K562 (cell line): ENCODE results near the gene AP3B1. TPM values are rescaled to one million over a fixed set of nuclear protein-coding genes. Genes with fewer than 3 reads are reported as not detected.

Experiments
- ATAC-seq: fragments of 200-7000 bp; cut with Tn5 transposase; 3 replicates; pipeline ENCODE4 v1.9.1; 2020; ENCODE audit warnings: moderate library complexity
- BruUV-seq: library from RNA; stranded (reverse); fragments of 400-500 nt; replicated peaks from 2 replicates; lab custom pipeline; 2021; lab: Mats Ljungman, UMichigan
- CTCF ChIA-PET: fragments of 300-600 bp; formaldehyde crosslinking; extraction: SDS; loops from one replicate; lab custom pipeline; 2021; ENCODE audit warnings: low intra/inter-chr PET ratio; lab: Yijun Ruan, JAX
- POLR2A ChIA-PET: fragments of 300-600, 350-650 bp; sonication (Branson Sonifier 250); formaldehyde crosslinking; extraction: SDS; loops from one replicate; lab custom pipeline; 2021; ENCODE audit warnings: antibody characterized with exemption, inconsistent platforms; lab: Yijun Ruan, JAX
- DNase-seq, 4 experiments: peaks; one replicate each; pipeline versions ENCODE4 v3.0.0 to v3.0.0-alpha.2; 2011 to 2018; ENCODE audit warnings: low spot score in 3 of 4, mixed read lengths in 3 of 4; ENCODE audit errors: extremely low read depth in 1 of 4
- FAIRE-seq: peaks from 2 replicates; lab custom pipeline; 2011; peaks lifted over from hg19 to GRCh38; lab: Jason Lieb, UNC
- H2AFZ ChIP-seq: 2 replicates; pipeline ENCODE4 v1.6.0; 2011; ENCODE audit warnings: low read depth, low read length, control low read depth, inconsistent platforms
- H3K27ac ChIP-seq: fragments of 200-600 bp; 3 replicates; pipeline ENCODE4 v1.8.0; 2011; ENCODE audit warnings: low read depth, mild to moderate bottlenecking, control low read depth, inconsistent platforms, low read length, moderate library complexity, mixed read lengths; ENCODE audit errors: extremely low read depth
- H3K27me3 ChIP-seq, 2 experiments: fragments of 300-600 bp in 1 of 2; 2 replicates in 1 of 2; 3 replicates in 1 of 2; pipeline versions ENCODE4 v1.6.0 to v1.8.0; 2011; ENCODE audit warnings: inconsistent platforms in 2 of 2, low read length in 2 of 2, mild to moderate bottlenecking in 1 of 2, mixed read lengths in 1 of 2, moderate library complexity in 1 of 2; ENCODE audit not compliant: control insufficient read depth in 2 of 2, insufficient read depth in 2 of 2
- H3K36me3 ChIP-seq: fragments of 300-600 bp; 3 replicates; pipeline ENCODE4 v1.8.0; 2011; ENCODE audit warnings: mild to moderate bottlenecking, low read length, inconsistent platforms; ENCODE audit not compliant: control insufficient read depth, insufficient read depth
- H3K4me1 ChIP-seq, 2 experiments: fragments of 200-600 bp in 1 of 2; replicated peaks in 1 of 2; 2 replicates in 1 of 2; 3 replicates in 1 of 2; pipeline versions ENCODE4 v1.5.1 to v1.8.0; 2011; ENCODE audit warnings: inconsistent platforms in 2 of 2, low read length in 2 of 2, mild to moderate bottlenecking in 1 of 2, mixed read lengths in 1 of 2, moderate library complexity in 1 of 2; ENCODE audit not compliant: control insufficient read depth in 2 of 2, insufficient read depth in 2 of 2
- H3K4me2 ChIP-seq: 2 replicates; pipeline ENCODE4 v1.6.1; 2011; ENCODE audit warnings: low read length, control low read depth, inconsistent platforms, mixed read lengths; ENCODE audit not compliant: insufficient read depth
- H3K4me3 ChIP-seq: fragments of 200-600 bp; sonication (generic), shearing (Covaris generic); 2 replicates; pipeline ENCODE4 v1.5.1; 2016; ENCODE audit warnings: control low read depth, inconsistent platforms
- H3K79me2 ChIP-seq: fragments of 200-600 bp; 3 replicates; pipeline ENCODE4 v1.8.0; 2011; ENCODE audit warnings: low read length, inconsistent platforms; ENCODE audit not compliant: control insufficient read depth, insufficient read depth
- H3K9ac ChIP-seq, 2 experiments: 2 replicates each; pipeline versions ENCODE4 v1.6.0 to v1.6.1; 2011; ENCODE audit warnings: low read depth in 2 of 2, low read length in 2 of 2, control low read depth in 1 of 2, inconsistent platforms in 1 of 2, mild to moderate bottlenecking in 1 of 2, mixed read lengths in 1 of 2; ENCODE audit not compliant: insufficient read depth in 1 of 2
- H3K9me1 ChIP-seq: one replicate; pipeline ENCODE4 v1.6.0; 2011; ENCODE audit warnings: inconsistent platforms, mild to moderate bottlenecking, low read length, moderate library complexity; ENCODE audit not compliant: control insufficient read depth, insufficient read depth
- H3K9me3 ChIP-seq: replicated peaks from 2 replicates; pipeline ENCODE4 v1.5.1; 2011; ENCODE audit warnings: low read depth, low read length, inconsistent platforms; ENCODE audit not compliant: control insufficient read depth, insufficient read depth
- H4K20me1 ChIP-seq: replicated peaks from 2 replicates; pipeline ENCODE4 v1.6.1; 2011; ENCODE audit warnings: low read length, inconsistent platforms, mixed read lengths; ENCODE audit not compliant: control insufficient read depth, insufficient read depth
- CC2D1A ChIP-seq: fragments of 450-650 bp; IDR thresholded peaks from 2 replicates; pipeline ENCODE4 v1.6.1; 2017; ENCODE audit warnings: mild to moderate bottlenecking
- CEBPG ChIP-seq, 3 experiments: fragments of 200-800 bp in 1 of 3; sonication (Bioruptor generic) in 1 of 3; sonication (generic) in 1 of 3; formaldehyde crosslinking in 1 of 3; IDR thresholded peaks in 2 of 3; conservative IDR thresholded peaks in 1 of 3; 2 replicates each; pipeline versions ENCODE4 v1.6.1 to v1.8.0; 2016 to 2022; ENCODE audit warnings: missing compliant biosample characterization in 2 of 3, missing genetic modification characterization in 2 of 3, mild to moderate bottlenecking in 1 of 3, missing genetic modification reagents in 1 of 3
- CREBBP ChIP-seq: IDR thresholded peaks from one replicate; pipeline ENCODE4 v1.6.1; 2012; ENCODE audit warnings: low read depth, mild to moderate bottlenecking, control low read depth, inconsistent platforms, low read length
- DPF2 ChIP-seq: fragments of 450-650 bp; IDR thresholded peaks from 2 replicates; pipeline ENCODE4 v1.6.1; 2016
- FOSL1 ChIP-seq: fragments of 200-800 bp; sonication (Bioruptor generic); conservative IDR thresholded peaks from 2 replicates; pipeline ENCODE4 v1.6.1; 2016; ENCODE audit warnings: missing genetic modification characterization, missing compliant biosample characterization
- FOXK2 ChIP-seq, 2 experiments: fragments of 450-650 bp; IDR thresholded peaks in 1 of 2; conservative IDR thresholded peaks in 1 of 2; 2 replicates each; pipeline ENCODE4 v1.6.1; 2016; ENCODE audit warnings: low read depth in 2 of 2, mild to moderate bottlenecking in 1 of 2
- MEF2A ChIP-seq: IDR thresholded peaks from 2 replicates; pipeline ENCODE4 v1.6.1; 2011; ENCODE audit warnings: low read depth, mild to moderate bottlenecking, low read length, moderate library complexity; ENCODE audit not compliant: control insufficient read depth
- MEIS2 ChIP-seq: fragments of 450-650 bp; IDR thresholded peaks from 2 replicates; pipeline ENCODE4 v1.6.1; 2014; ENCODE audit warnings: mild to moderate bottlenecking; ENCODE audit not compliant: partially characterized antibody
- MYBL2 ChIP-seq, 2 experiments: fragments of 450-650 bp in 1 of 2; sonication (generic) in 1 of 2; formaldehyde crosslinking in 1 of 2; IDR thresholded peaks; 2 replicates each; pipeline versions ENCODE4 v1.6.1 to v1.8.1; 2017 to 2022; ENCODE audit warnings: borderline replicate concordance in 1 of 2, inconsistent platforms in 1 of 2, low read depth in 1 of 2, mild to moderate bottlenecking in 1 of 2, missing genetic modification reagents in 1 of 2, moderate library complexity in 1 of 2
- NCOR1 ChIP-seq: fragments of 450-650 bp; IDR thresholded peaks from 2 replicates; pipeline ENCODE4 v1.6.1; 2016; ENCODE audit warnings: mild to moderate bottlenecking, moderate library complexity
- SIRT6 ChIP-seq: IDR thresholded peaks from one replicate; pipeline ENCODE4 v1.6.1; 2012; ENCODE audit warnings: low read depth, mild to moderate bottlenecking, control low read depth, inconsistent platforms, low read length, moderate library complexity
- SMARCA4 ChIP-seq: fragments of 450-650 bp; IDR thresholded peaks from 2 replicates; pipeline ENCODE4 v1.6.1; 2016
- SMARCE1 ChIP-seq: fragments of 450-650 bp; IDR thresholded peaks from 2 replicates; pipeline ENCODE4 v1.7.1; 2016; ENCODE audit warnings: mild to moderate bottlenecking
- TCF7L2 ChIP-seq: fragments of 150-350 bp; IDR thresholded peaks from 2 replicates; pipeline ENCODE4 v1.6.1; 2016; ENCODE audit warnings: low read depth, mild to moderate bottlenecking, low read length, moderate library complexity
- XRCC3 ChIP-seq: fragments of 450-650 bp; IDR thresholded peaks from 2 replicates; pipeline ENCODE4 v1.6.1; 2017; ENCODE audit warnings: mild to moderate bottlenecking, moderate library complexity
- ZNF511 ChIP-seq: sonication (generic); formaldehyde crosslinking; IDR thresholded peaks from 2 replicates; pipeline ENCODE4 v1.8.0; 2022; ENCODE audit warnings: mild to moderate bottlenecking, missing genetic modification reagents
- WGBS: fragments of 100-300 bp; shearing (Covaris generic); methylation state at CpG from one replicate; pipeline ENCODE4 v1.1.6; 2016; ENCODE audit warnings: low coverage, mixed read lengths; ENCODE audit not compliant: insufficient coverage; ENCODE audit errors: missing lambda C conversion rate; 5-methylcytosine and 5-hydroxymethylcytosine counted together
- in situ Hi-C: fragments of 300-500 bp; cut with MboI; formaldehyde crosslinking; loops from 4 replicates; pipeline ENCODE4 v1.15.0; 2018; ENCODE audit warnings: inconsistent platforms, mixed read lengths
- intact Hi-C: fragments of 100-400 bp; cut with micrococcal nuclease; formaldehyde crosslinking; loops from 2 replicates; pipeline ENCODE4 v1.14.2; 2022
- polyA plus RNA-seq, 8 experiments: library from polyadenylated mRNA; depleted of rRNA in 4 of 8; stranded (reverse) in 5 of 8; unstranded in 3 of 8; fragments of >200 nt; fragmentation: Nextera tagmentation in 2 of 8; fragmentation: Illumina TruSeq in 1 of 8; extraction: Ambion mirVana in 2 of 8; extraction: Trizol in 1 of 8; gene quantifications; 2 replicates each; pipeline versions ENCODE4 v1.2.1 to v1.2.3, GENCODE V29; 2011 to 2014; ENCODE audit warnings: inconsistent platforms in 1 of 8, missing spikeins in 1 of 8
- total RNA-seq, 7 experiments: library from RNA; depleted of rRNA in 6 of 7; stranded (reverse); fragments of >200 nt in 6 of 7; fragmentation: Illumina TruSeq in 2 of 7; extraction: Trizol in 2 of 7; gene quantifications; 2 replicates each; pipeline versions ENCODE4 v1.2.1 to v1.2.3, GENCODE V29; 2011 to 2021; ENCODE audit warnings: low replicate concordance in 1 of 7
- TF ChIP-seq, protein P1 (sequence below), 2 experiments: fragments of 450-650 bp in 1 of 2; sonication (generic) in 1 of 2; formaldehyde crosslinking in 1 of 2; IDR thresholded peaks in 1 of 2; conservative IDR thresholded peaks in 1 of 2; 2 replicates each; pipeline versions ENCODE4 v1.6.1 to v1.8.1; 2016 to 2023; ENCODE audit warnings: mild to moderate bottlenecking in 2 of 2, moderate library complexity in 2 of 2, inconsistent platforms in 1 of 2, missing genetic modification reagents in 1 of 2
- TF ChIP-seq, protein P2 (sequence below), 3 experiments: IDR thresholded peaks in 2 of 3; conservative IDR thresholded peaks in 1 of 3; 2 replicates each; pipeline ENCODE4 v1.5.1; 2011 to 2012; ENCODE audit warnings: low read length in 3 of 3, mild to moderate bottlenecking in 3 of 3, control low read depth in 2 of 3, improper control_type of control experiment in 1 of 3, inconsistent platforms in 1 of 3, low read depth in 1 of 3, mixed read lengths in 1 of 3, moderate library complexity in 1 of 3; ENCODE audit not compliant: insufficient read depth in 2 of 3

Gene AP3B1
- total and polyA plus RNA-seq, 9 of the 15 experiments (the other 6 are each of a cell fraction or from before 2014, with no cell fraction given), result 21.1 to 61.8 (median 42.2) TPM

GRCh38 chr5:78221964-78222451 is 72.5 kb downstream of the AP3B1 start:
- Histone ChIP-seq H3K79me2 (no peaks in the 10 kb centered on the region), H3K36me3 (peaks cover 9% of the 10 kb centered on the region; the same call in 1 of the 3 replicates), H3K4me3 (no peak overlapping the region), H3K4me1 (peaks cover 3 to 8% of the 10 kb centered on the region in 2 experiments; a peak in 3 of 5 replicates), H3K27me3 (no peaks in the 10 kb centered on the region), H2AFZ (no peak overlapping the region), H4K20me1 (no peaks in the 10 kb centered on the region), H3K27ac (peak overlapping the region; percentile 48; the same call in 1 of the 3 replicates), H3K9me3 (0 out of 2 replicates have a peak, but pooled peaks cover 2% of the 10 kb centered on the region), H3K9me1 (no peaks in the 10 kb centered on the region), H3K4me2 (no peak overlapping the region), H3K9ac (no peak overlapping the region)
- DNase-seq (peak in 2 of 4 experiments; percentile 25 to 47), FAIRE-seq (peak; percentile 84), ATAC-seq (peak; percentile 82)
- 23% methylated on average over 2 of the region's 2 CpGs for WGBS
- BruUV-seq, result no TSS peak
- CTCF ChIA-PET, result no interaction called here
- in situ Hi-C loops, result no loop called here
- intact Hi-C loops, result no loop called here
- POLR2A ChIA-PET, result interaction anchor here (1.0 kb wide), 1 partner anchor 10 kb away, joined by 4 read pairs; no protein-coding TSS in a partner anchor
- TF ChIP-seq SMARCA4, result peak; percentile 68
- TF ChIP-seq, protein P1, sequence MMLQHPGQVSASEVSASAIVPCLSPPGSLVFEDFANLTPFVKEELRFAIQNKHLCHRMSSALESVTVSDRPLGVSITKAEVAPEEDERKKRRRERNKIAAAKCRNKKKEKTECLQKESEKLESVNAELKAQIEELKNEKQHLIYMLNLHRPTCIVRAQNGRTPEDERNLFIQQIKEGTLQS (IDR thresholded peaks at IDR 0.05), result peak; percentile 42; the same call in 1 of the 2 replicates
- TF ChIP-seq, protein P1 (CRISPR knock-in tag; conservative IDR thresholded peaks at IDR 0.05), result no peak
- TF ChIP-seq MEIS2, result peak; percentile 61
- TF ChIP-seq MYBL2 (IDR thresholded peaks at IDR 0.05; ENCODE audit: low read depth), result no peak
- no peak for TF ChIP-seq MYBL2 (CRISPR knock-in tag; IDR thresholded peaks at IDR 0.05; ENCODE audit: borderline replicate concordance)
- TF ChIP-seq CEBPG (CRISPR knock-in tag; IDR thresholded peaks at IDR 0.05), result no peak
- peak in 1 of 2 experiments; percentile 30; a peak in 1 of 4 replicates for TF ChIP-seq CEBPG (tag; conservative IDR thresholded peaks at IDR 0.05 in 1 of 2, IDR thresholded peaks at IDR 0.05 in 1 of 2)
- peak; percentile 83 for TF ChIP-seq FOSL1
- TF ChIP-seq NCOR1, result no peak
- TF ChIP-seq, protein P2, sequence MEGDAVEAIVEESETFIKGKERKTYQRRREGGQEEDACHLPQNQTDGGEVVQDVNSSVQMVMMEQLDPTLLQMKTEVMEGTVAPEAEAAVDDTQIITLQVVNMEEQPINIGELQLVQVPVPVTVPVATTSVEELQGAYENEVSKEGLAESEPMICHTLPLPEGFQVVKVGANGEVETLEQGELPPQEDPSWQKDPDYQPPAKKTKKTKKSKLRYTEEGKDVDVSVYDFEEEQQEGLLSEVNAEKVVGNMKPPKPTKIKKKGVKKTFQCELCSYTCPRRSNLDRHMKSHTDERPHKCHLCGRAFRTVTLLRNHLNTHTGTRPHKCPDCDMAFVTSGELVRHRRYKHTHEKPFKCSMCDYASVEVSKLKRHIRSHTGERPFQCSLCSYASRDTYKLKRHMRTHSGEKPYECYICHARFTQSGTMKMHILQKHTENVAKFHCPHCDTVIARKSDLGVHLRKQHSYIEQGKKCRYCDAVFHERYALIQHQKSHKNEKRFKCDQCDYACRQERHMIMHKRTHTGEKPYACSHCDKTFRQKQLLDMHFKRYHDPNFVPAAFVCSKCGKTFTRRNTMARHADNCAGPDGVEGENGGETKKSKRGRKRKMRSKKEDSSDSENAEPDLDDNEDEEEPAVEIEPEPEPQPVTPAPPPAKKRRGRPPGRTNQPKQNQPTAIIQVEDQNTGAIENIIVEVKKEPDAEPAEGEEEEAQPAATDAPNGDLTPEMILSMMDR (IDR thresholded peaks at IDR 0.05 in 2 of 3, conservative IDR thresholded peaks at IDR 0.05 in 1 of 3; ENCODE audit: insufficient read depth in 2 of 3, low read depth in 1 of 3, low read length in 3 of 3), result peak; percentile 25 to 41 (median 34); a peak in 3 of 6 replicates
- TF ChIP-seq MEF2A, result peak; percentile 44; the same call in 1 of the 2 replicates
- peak; percentile 21; the same call in 1 of the 2 replicates for TF ChIP-seq CC2D1A
- no peak for TF ChIP-seq ZNF511 (CRISPR knock-in tag)
- no peak for TF ChIP-seq TCF7L2
- TF ChIP-seq CREBBP, result no peak
- TF ChIP-seq FOXK2 (conservative IDR thresholded peaks at IDR 0.05 in 1 of 2, IDR thresholded peaks at IDR 0.05 in 1 of 2; ENCODE audit: low read depth in 2 of 2), result no peak
- TF ChIP-seq SIRT6, result no peak
- TF ChIP-seq XRCC3, result no peak
- TF ChIP-seq DPF2, result peak; percentile 35; the same call in 1 of the 2 replicates
- TF ChIP-seq SMARCE1, result peak; percentile 79
